GM19467 (cell line): ENCODE measurements around the gene PROM1.

Experiments used
- ATAC-seq: cut with Tn5 transposase; IDR thresholded peaks from one replicate; pipeline ENCODE4 v1.9.1; 2021; ENCODE audit warnings: mild to moderate bottlenecking, moderate library complexity; ENCODE audit not compliant: unreplicated experiment

Gene PROM1

GRCh38 chr4:16066586-16067128, 17.2 kb downstream of the PROM1 start:
- no peak for ATAC-seq

GRCh38 chr4:16065066-16065465, 18.8 kb downstream of the PROM1 start:
- no peak for ATAC-seq

- ATAC-seq = no peak
These were observed 21.2 kb downstream of the PROM1 start for GRCh38 chr4:16062601-16063000.

GRCh38 chr4:16056681-16057385, 27.0 kb downstream of the PROM1 start:
- ATAC-seq = no peak

GRCh38 chr4:16055873-16056272, 27.9 kb downstream of the PROM1 start:
- ATAC-seq = no peak

- no peak for ATAC-seq
These were observed 28.4 kb downstream of the PROM1 start for GRCh38 chr4:16055471-16055870.

GRCh38 chr4:16052939-16053338, 30.9 kb downstream of the PROM1 start:
- no peak for ATAC-seq

- no peak for ATAC-seq
These were observed 31.8 kb downstream of the PROM1 start for GRCh38 chr4:16051980-16052379.

GRCh38 chr4:16051132-16051531, 32.7 kb downstream of the PROM1 start:
- no peak for ATAC-seq

GRCh38 chr4:16050669-16051068, 33.2 kb downstream of the PROM1 start:
- no peak for ATAC-seq

GRCh38 chr4:16048619-16049419, 35.0 kb downstream of the PROM1 start:
- no peak for ATAC-seq

- no peak for ATAC-seq
These were observed 38.1 kb downstream of the PROM1 start for GRCh38 chr4:16045687-16046086.

- no peak for ATAC-seq
These were observed 40.0 kb downstream of the PROM1 start for GRCh38 chr4:16043642-16044498.

- ATAC-seq = no peak
These were observed 44.7 kb downstream of the PROM1 start for GRCh38 chr4:16039139-16039538.

GRCh38 chr4:16037901-16038300, 45.9 kb downstream of the PROM1 start:
- ATAC-seq = no peak

- no peak for ATAC-seq
These were observed 48.0 kb downstream of the PROM1 start for GRCh38 chr4:16035843-16036242.

- ATAC-seq = no peak
These were observed 49.6 kb downstream of the PROM1 start for GRCh38 chr4:16034010-16034748.

GRCh38 chr4:16032396-16032770, 51.4 kb downstream of the PROM1 start:
- no peak for ATAC-seq

- no peak for ATAC-seq
These were observed 52.1 kb downstream of the PROM1 start for GRCh38 chr4:16031546-16032395.

GRCh38 chr4:16029886-16030285, 53.9 kb downstream of the PROM1 start:
- no peak for ATAC-seq
